Left lung (tissue), 10 donors: ENCODE data around the gene METTL23. TPM values are rescaled to one million over a fixed set of nuclear protein-coding genes. Genes with fewer than 3 reads are reported as not detected.
"Not testable (repeated sequence)": the region's sequence is repeated elsewhere in the genome, so short reads cannot be mapped to it uniquely, and the experiment has no call there.

Experiments
- ATAC-seq: fragments of 200-7000 bp; cut with Tn5 transposase; one replicate; pipeline ENCODE4 v1.9.1; 2020; ENCODE audit warnings: moderate library complexity
- DNase-seq, 4 donors: peaks; one replicate each; pipeline ENCODE4 v3.0.0-alpha.2; 2013 to 2020
- H3K27ac ChIP-seq, 2 donors: fragments of 200-600 bp; sonication (generic) in 1 of 2; one replicate each; pipeline versions ENCODE4 v1.5.0 to v1.8.0; 2020 to 2021
- H3K27me3 ChIP-seq, 2 donors: fragments of 200-600 bp; sonication (generic) in 1 of 2; one replicate each; pipeline versions ENCODE4 v1.5.0 to v1.8.0; 2020 to 2021
- H3K36me3 ChIP-seq, 2 donors: fragments of 200-600 bp; sonication (generic) in 1 of 2; one replicate each; pipeline versions ENCODE4 v1.5.0 to v1.8.0; 2020 to 2021
- H3K4me1 ChIP-seq, 2 donors: fragments of 200-600 bp; one replicate each; pipeline ENCODE4 v1.8.0; 2021
- H3K4me3 ChIP-seq, 2 donors: fragments of 200-600 bp; sonication (generic) in 1 of 2; one replicate each; pipeline versions ENCODE4 v1.5.0 to v1.8.0; 2020 to 2021; ENCODE audit warnings: mild to moderate bottlenecking in 1 of 2
- H3K9me3 ChIP-seq, 2 donors: fragments of 200-600 bp; sonication (generic) in 1 of 2; one replicate each; pipeline versions ENCODE4 v1.5.0 to v1.8.0; 2020 to 2021
- intact Hi-C, 2 donors: fragments of 100-400 bp; cut with DNase I; formaldehyde crosslinking; loops; one replicate each; pipeline versions ENCODE4 v1.11.2 to v1.14.2; 2022
- polyA plus RNA-seq, 6 donors: library from polyadenylated mRNA; unstranded; fragments of 120-200 nt; gene quantifications; one replicate each; pipeline ENCODE4 v1.2.1, GENCODE V29; 2013; ENCODE audit not compliant: insufficient read length in 6 of 6
- total RNA-seq, 2 donors: library from RNA; stranded (reverse); fragmentation: NEBNext Ultra II Directional; extraction: Animal tissue kit (Norgen Biotek cat#: 25700); gene quantifications; one replicate each; pipeline ENCODE4 v1.2.1, GENCODE V29; 2021
- TF ChIP-seq, protein P1 (sequence below), 2 donors: fragments of 200-600 bp; sonication (generic) in 1 of 2; IDR thresholded peaks; one replicate each; pipeline versions ENCODE4 v1.5.0 to v1.8.0; 2021; ENCODE audit warnings: antibody characterized with exemption in 2 of 2
- donor health status: DM: no; HTN: yes; CAD: no.
- donor health status: DM: no; HTN: no; CAD: no.

The METTL23 gene
- total and polyA plus RNA-seq, 8 donors = 30.6 to 40.2 (median 36.3) TPM

DNA sequence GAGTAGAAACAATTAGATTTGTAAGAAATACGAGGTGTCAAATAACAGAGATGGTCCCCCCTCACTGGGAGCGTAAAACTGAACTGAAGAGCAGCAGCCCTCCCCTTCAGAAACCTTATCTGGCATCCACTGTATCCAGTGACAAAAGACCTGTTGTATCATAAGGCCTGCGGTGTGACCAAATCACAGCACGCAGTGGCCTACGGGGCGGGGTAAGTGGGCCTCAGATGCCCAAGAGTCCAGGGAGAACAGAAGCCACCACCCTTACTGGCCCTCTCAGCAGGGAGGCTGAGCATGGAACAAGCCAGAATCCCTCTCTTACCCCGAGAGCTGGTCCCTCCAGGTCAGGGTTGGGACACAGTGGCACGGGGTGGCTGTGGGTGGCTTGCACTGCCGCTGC is 5.7 kb upstream of the METTL23 start:
- Histone ChIP-seq H3K9me3 (no peaks in the 10 kb centered on the region), H3K4me3 (no peak overlapping the region), H3K36me3 (peaks cover 3 to 96% of the 10 kb centered on the region in 2 donors), H3K27ac (no peak overlapping the region), H3K4me1 (peaks cover 26 to 58% of the 10 kb centered on the region in 2 donors), H3K27me3 (no peaks in the 10 kb centered on the region)
- intact Hi-C loops = no loop called here
- TF ChIP-seq, protein P1, sequence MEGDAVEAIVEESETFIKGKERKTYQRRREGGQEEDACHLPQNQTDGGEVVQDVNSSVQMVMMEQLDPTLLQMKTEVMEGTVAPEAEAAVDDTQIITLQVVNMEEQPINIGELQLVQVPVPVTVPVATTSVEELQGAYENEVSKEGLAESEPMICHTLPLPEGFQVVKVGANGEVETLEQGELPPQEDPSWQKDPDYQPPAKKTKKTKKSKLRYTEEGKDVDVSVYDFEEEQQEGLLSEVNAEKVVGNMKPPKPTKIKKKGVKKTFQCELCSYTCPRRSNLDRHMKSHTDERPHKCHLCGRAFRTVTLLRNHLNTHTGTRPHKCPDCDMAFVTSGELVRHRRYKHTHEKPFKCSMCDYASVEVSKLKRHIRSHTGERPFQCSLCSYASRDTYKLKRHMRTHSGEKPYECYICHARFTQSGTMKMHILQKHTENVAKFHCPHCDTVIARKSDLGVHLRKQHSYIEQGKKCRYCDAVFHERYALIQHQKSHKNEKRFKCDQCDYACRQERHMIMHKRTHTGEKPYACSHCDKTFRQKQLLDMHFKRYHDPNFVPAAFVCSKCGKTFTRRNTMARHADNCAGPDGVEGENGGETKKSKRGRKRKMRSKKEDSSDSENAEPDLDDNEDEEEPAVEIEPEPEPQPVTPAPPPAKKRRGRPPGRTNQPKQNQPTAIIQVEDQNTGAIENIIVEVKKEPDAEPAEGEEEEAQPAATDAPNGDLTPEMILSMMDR (IDR thresholded peaks at IDR 0.05) = no peak
- ATAC-seq = no peak
- no peak for DNase-seq

DNA sequence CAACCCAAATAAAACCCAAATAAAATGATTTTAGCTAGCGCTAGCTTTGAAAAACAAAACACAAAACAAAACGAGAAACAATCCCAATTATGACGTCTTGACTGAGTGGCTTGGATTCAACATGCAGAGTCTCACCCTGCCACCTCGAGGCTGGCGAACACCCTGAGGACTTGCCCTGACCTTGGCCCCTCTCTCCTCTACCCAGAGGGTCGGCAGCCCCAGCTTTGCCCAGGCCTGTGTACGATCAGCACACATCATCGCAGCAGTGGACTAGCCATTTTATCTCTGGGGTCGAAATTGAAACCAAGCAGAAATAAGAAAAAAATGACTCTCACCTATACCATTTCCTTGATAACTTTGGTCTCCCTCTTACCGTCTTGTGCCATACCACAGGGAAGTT is 5.2 kb upstream of the METTL23 start:
- Histone ChIP-seq H3K27ac (no peak overlapping the region), H3K4me3 (no peak overlapping the region), H3K4me1 (peaks cover 22 to 53% of the 10 kb centered on the region in 2 donors), H3K27me3 (no peaks in the 10 kb centered on the region), H3K36me3 (peaks cover 3 to 91% of the 10 kb centered on the region in 2 donors), H3K9me3 (no peaks in the 10 kb centered on the region)
- intact Hi-C loops = no loop called here
- ATAC-seq (no peak), DNase-seq (no peak)
- TF ChIP-seq, protein P1 (IDR thresholded peaks at IDR 0.05) = no peak

DNA sequence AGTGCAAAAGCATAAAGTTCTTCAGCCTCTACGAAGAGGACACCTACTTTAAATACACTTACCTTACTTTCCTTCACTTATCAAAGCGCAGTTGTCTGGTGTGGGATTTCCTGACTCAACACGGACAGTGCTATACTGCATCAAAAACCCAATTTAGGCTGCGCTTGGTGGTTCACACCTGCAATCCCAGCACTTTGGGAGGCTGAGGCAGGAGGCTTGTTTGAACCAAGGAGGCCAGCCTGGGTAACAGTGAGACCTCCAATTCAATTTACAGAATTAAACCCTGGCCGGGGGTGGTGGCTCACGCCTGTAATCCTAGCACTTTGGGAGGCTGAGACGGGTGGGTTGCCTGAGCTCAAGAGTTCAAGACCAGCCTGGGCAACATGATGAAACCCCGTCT is 4.4 kb upstream of the METTL23 start:
- H3K36me3 ChIP-seq = peaks cover 3 to 83% of the 10 kb centered on the region in 2 donors
- intact Hi-C loops = no loop called here

DNA sequence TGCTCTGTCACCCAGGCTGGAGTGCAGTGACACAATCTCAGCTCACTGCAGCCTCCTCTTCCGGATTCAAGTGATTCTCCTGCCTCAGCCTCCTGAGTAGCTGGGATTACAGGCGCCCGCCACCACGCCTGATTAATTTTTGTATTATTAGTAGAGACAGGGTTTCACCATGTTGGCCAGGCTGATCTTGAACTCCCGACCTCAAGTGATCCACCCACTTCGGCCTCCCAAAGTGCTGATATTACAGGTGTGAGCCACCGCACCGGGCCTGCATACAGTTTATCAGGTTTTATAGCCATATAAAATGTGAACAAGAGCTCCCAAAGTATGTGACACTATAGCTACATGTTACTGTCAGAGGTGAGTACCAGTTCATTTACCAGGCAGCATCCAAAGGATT is 3.7 kb upstream of the METTL23 start:
- H3K27me3 ChIP-seq, intact Hi-C loops, DNase-seq, ATAC-seq, H3K27ac ChIP-seq, H3K4me3 ChIP-seq, H3K9me3 ChIP-seq: not testable (repeated sequence)
- Histone ChIP-seq H3K36me3 (peaks cover 3 to 76% of the 10 kb centered on the region in 2 donors), H3K4me1 (peaks cover 17 to 48% of the 10 kb centered on the region in 2 donors)

More for the DNA sequence above, 4.4 kb upstream of the METTL23 start:
- Histone ChIP-seq H3K4me3 (no peak overlapping the region), H3K4me1 (peaks cover 14 to 48% of the 10 kb centered on the region in 2 donors), H3K27me3 (no peaks in the 10 kb centered on the region), H3K27ac (no peak overlapping the region), H3K9me3 (no peaks in the 10 kb centered on the region)
- no peak for DNase-seq
- no peak for ATAC-seq
- TF ChIP-seq, protein P1 (IDR thresholded peaks at IDR 0.05) = no peak

DNA sequence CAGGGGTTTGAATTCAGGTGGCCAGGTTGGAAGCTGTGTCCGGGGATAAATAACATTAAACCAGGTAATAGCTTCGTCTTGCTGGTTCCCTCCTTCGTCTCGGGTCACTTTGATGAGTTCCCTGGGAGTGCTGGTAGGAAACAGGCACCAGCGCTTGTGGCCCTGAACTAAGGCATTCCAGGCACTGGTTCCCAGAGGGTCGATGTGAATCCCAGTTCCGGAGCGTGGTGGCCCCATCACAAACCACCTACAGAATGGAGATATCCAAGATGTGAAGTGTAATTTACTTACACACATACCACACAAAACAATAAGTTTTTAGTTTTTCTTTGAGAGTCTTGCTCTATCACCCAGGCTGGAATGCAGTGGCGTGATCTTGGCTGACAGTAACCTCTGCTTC is 2.8 kb upstream of the METTL23 start:
- intact Hi-C loops = no loop called here
- TF ChIP-seq, protein P1 (IDR thresholded peaks at IDR 0.05) = no peak
- peaks cover 3 to 67% of the 10 kb centered on the region in 2 donors for H3K36me3 ChIP-seq
- no peak for DNase-seq
- H3K4me1 ChIP-seq = peaks cover 17 to 54% of the 10 kb centered on the region in 2 donors
- H3K9me3 ChIP-seq = no peaks in the 10 kb centered on the region
- H3K27me3 ChIP-seq = no peaks in the 10 kb centered on the region
- ATAC-seq = no peak
- H3K4me3 ChIP-seq = peak overlapping the region in 1 of 2 donors; percentile 99
- H3K27ac ChIP-seq = no peak overlapping the region
